ENCODE measurements around the gene LATS2.

DNA sequence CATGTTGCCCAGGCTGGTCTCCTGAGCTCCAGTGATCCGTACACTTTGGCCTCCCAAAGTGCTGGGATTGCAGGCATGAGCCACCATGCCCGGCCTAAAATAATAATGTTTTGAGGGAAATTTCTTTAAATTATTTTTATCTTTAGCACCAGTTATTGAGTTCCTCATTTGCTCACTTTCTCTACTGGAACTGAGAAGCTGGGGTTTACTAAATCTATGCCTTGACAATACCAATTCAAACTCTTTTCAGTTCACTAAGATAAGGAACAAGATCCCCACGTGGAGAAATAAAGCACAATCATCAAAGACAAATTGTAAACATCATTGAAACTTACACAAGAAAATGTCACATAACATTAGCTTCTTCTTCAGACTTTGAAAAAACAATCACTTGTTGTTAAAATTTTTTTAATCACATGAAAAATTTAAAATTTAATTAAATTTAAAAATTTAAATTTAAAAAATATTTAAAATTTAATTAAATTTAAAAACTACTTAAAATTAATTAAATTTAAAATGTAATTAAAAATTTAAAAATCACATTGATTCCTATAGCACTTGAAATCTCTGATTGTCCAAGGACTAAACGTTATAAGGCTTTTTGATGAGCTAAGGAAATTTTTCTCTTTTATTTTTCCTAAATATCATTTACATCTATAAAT, 133.7 kb downstream of the LATS2 start:
- no peak for TF ChIP-seq POLR2A (IDR thresholded peaks at IDR 0.05; ENCODE audit: extremely low read depth, insufficient read length)
- TF ChIP-seq CTCF (IDR thresholded peaks at IDR 0.05; ENCODE audit: low read depth, low read length), result no peak
- TF ChIP-seq MYC (IDR thresholded peaks at IDR 0.05; ENCODE audit: low read depth, low read length), result no peak
- no peak for TF ChIP-seq MAX (IDR thresholded peaks at IDR 0.05; ENCODE audit: low read depth, low read length)
